GM12864 (cell line): Measurements from ENCODE around the gene MAD1L1.

ENCODE experiments used
- DNase-seq: peaks from one replicate; pipeline ENCODE4 v3.0.0-alpha.2; 2011; ENCODE audit warnings: low read depth
- H3K4me3 ChIP-seq: 2 replicates; pipeline ENCODE4 v1.5.1; 2011; ENCODE audit warnings: mild to moderate bottlenecking, low read depth, low read length, control low read depth
- CTCF ChIP-seq: IDR thresholded peaks from 2 replicates; pipeline ENCODE4 v1.5.1; 2011; ENCODE audit warnings: low read depth, mild to moderate bottlenecking, moderate library complexity, low read length, control low read depth, inconsistent platforms; ENCODE audit errors: missing control alignments

MAD1L1 gene

GRCh38 chr7:2185715-2186114 is 47.0 kb downstream of the MAD1L1 start:
- no peak overlapping the region for H3K4me3 ChIP-seq
- no peak for DNase-seq
- no peak for TF ChIP-seq CTCF

- DNase-seq, result no peak
- no peak for TF ChIP-seq CTCF
- H3K4me3 ChIP-seq, result no peak overlapping the region
Measured at GRCh38 chr7:2182461-2182860, 50.3 kb downstream of the MAD1L1 start.

GRCh38 chr7:2181077-2181854 is 51.5 kb downstream of the MAD1L1 start:
- DNase-seq, result no peak
- no peak for TF ChIP-seq CTCF
- H3K4me3 ChIP-seq, result no peak overlapping the region

- no peak overlapping the region for H3K4me3 ChIP-seq
- no peak for TF ChIP-seq CTCF
- no peak for DNase-seq
Measured at GRCh38 chr7:2180081-2180480, 52.7 kb downstream of the MAD1L1 start.

GRCh38 chr7:2175514-2175913 is 57.2 kb downstream of the MAD1L1 start:
- no peak for DNase-seq
- H3K4me3 ChIP-seq, result no peak overlapping the region
- no peak for TF ChIP-seq CTCF

GRCh38 chr7:2175091-2175490 is 57.7 kb downstream of the MAD1L1 start:
- DNase-seq, result no peak
- TF ChIP-seq CTCF, result no peak

More at GRCh38 chr7:2175091-2175490, 57.7 kb downstream of the MAD1L1 start:
- H3K4me3 ChIP-seq, result no peak overlapping the region
